Endothelial cell of umbilical vein (primary cell): Measurements from ENCODE around the gene CELSR2.

Experiments used
- CTCF ChIP-seq, 2 donors: IDR thresholded peaks; 1 replicate in 1 of 2; 2 replicates in 1 of 2; pipeline ENCODE4 v1.5.1; 2011; ENCODE audit warnings: low read length in 2 of 2, mild to moderate bottlenecking in 2 of 2, moderate library complexity in 2 of 2, control low read depth in 1 of 2, inconsistent platforms in 1 of 2, low read depth in 1 of 2; ENCODE audit not compliant: insufficient read depth in 1 of 2; ENCODE audit errors: extremely low read depth in 1 of 2
- EZH2 ChIP-seq: IDR thresholded peaks from 2 replicates; pipeline ENCODE4 v1.6.1; 2012; ENCODE audit warnings: borderline replicate concordance, low read depth, mild to moderate bottlenecking, moderate library complexity, low read length, inconsistent platforms; ENCODE audit not compliant: severe bottlenecking
- FOS ChIP-seq: IDR thresholded peaks from 2 replicates; pipeline ENCODE4 v1.6.1; 2011; ENCODE audit warnings: mild to moderate bottlenecking, low read length, moderate library complexity, borderline replicate concordance; ENCODE audit not compliant: insufficient read depth
- POLR2A ChIP-seq: IDR thresholded peaks from 2 replicates; pipeline ENCODE4 v1.6.1; 2012; ENCODE audit warnings: low read depth, mild to moderate bottlenecking, control low read depth, low read length

- no peak for TF ChIP-seq CTCF (IDR thresholded peaks at IDR 0.05; ENCODE audit: extremely low read depth in 1 of 2, insufficient read depth in 1 of 2, low read depth in 1 of 2, low read length in 2 of 2)
- no peak for TF ChIP-seq POLR2A
- TF ChIP-seq FOS = no peak
- no peak for TF ChIP-seq EZH2
Observed at GRCh38 chr1:109225308-109225707, 24.0 kb upstream of the CELSR2 start.
